Iris pigment epithelial cell (primary cell): ENCODE results near the gene TCF12.

Source experiments
- DNase-seq: peaks from one replicate; pipeline ENCODE4 v3.0.0-alpha.2; 2011; ENCODE audit warnings: low read depth

The TCF12 gene

DNA sequence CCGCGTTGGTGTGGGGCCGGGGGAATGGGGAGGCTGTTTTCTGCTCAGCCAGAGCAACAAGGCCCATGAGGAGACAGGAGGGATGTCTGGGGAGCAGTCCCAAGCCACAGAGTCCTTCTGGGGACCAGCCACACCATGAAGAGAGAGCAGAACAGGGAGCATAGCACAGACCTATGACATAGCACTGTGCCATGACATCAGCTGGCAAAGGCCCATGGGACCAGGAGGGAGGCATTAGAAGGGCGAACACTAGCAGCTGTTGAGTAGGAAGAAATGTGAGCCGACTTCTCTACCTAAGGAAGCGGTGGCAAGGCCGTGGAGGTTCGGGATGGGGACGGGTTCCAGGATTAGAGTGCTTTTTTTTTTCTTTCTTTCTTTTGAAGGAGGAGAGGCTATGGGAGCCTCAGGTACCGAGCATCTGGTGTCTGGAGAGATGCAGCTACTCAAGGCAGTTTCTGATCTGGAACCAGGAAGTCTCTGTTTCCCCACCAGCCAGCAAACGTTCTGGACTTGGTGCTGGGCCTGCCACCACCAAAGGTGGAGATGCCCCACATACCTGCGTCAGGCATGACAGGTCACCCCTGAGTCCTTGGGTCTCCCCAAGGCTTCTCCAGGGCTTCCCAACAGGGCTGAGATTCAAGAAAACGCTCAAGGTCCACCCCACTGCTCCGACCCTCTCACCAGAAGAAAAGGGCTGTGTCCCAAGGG is 380.6 kb downstream of the TCF12 start:
- no peak for DNase-seq

DNA sequence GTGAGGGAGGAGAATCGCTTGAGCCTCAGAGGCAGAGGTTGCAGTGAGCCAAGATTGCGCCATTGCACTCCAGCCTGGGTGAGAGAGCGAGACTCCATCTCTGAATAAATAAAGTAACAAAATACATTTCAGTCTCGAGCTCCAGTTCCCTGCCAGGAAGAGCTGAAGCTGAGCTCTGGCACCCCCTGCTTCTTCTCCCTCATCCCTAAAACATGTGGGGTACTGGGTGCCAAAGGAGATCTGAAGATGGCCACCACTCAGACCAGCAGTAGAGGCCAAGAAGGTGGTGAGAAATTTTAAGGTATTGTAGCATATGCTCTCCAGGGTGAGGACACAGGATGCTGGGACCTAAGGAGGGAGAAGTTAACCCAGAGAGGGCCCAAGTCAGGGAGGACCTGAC is 382.9 kb downstream of the TCF12 start:
- no peak for DNase-seq

DNA sequence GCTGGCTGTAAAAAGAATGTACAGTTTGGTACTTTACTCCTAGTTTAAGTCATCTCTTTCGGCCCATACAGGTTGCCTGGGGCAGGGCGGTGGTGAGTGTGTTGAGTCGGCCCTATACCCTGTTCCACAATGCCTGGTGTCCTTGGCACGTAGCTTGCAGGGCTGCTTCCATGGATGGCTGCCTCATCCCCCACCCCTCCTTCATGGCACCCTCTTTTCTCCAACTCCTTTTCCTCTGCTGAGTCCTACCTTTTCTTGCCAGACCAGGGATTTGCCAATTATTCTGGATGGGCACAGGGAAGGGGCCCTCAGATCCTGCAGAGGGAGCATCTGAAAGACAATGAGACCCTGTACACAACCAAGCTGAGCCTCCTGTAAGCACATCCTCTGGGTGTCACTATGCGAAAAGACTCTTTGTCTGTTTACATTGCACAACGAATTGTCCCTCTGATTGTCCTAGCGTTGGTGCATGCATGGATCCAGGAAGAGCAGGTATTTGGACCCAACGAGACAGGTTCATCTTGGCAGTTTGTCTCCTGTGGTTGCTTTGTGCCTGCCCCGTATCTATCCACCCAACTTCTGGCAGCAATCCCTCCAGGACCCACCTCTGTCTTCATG is 384.3 kb downstream of the TCF12 start:
- DNase-seq, result no peak

DNA sequence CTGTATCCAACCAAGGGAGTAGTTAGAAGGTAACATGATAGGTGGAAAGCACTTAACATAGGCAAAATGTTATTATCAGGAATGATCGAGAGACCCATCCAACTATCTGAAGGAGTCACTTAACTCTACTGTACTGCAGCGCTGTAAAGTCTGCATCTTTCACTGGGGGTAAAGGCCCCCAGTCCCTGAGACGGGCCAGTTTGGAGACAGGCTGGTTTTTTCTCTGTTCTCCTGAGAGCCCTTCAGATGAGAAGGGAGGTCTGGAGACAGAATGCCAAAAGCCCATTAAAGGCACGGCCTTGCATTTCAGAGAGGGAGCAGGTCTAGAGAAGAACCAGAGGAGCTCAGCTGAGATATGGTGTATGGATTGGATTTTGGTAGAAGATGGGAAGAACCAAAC is 386.6 kb downstream of the TCF12 start:
- DNase-seq, result no peak

DNA sequence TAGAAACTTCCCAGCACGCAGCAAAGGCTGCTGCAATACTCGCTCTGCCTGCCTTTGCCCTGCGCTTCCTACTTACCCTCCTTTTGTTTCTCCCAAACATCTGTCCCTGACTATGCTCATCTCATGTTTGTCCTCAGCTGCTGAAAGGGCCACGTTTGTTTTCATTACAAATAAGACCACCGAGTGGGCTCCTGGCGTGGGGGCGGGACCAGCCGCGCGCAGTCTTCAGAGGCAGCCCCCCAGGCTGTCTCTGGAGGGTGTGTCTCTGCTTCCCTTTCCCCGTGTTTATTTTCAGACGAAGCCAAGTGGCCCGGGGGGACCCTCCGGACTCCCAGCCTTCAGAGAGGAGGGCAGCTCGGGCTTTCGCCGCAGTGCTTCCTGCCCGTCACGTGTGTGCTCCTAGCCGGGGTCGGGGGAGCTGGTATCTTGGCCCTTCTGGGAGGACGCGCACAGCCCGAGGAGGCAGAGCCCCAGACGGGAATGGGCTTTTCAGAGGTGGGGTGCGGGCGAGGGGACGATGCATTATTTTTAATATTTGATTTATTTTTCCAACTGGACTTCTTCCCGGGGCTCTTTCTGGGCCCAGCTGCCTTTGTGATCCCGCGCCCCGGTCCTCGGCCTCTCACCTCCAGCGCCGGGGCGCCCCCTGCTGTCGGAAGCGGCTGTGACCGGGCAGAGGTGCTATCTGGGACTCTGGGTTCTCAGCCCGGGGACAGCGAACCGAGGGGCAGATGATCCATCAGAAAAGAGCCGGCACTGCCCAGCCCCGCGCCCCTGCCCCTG is 387.9 kb downstream of the TCF12 start:
- DNase-seq, result peak; percentile 56

DNA sequence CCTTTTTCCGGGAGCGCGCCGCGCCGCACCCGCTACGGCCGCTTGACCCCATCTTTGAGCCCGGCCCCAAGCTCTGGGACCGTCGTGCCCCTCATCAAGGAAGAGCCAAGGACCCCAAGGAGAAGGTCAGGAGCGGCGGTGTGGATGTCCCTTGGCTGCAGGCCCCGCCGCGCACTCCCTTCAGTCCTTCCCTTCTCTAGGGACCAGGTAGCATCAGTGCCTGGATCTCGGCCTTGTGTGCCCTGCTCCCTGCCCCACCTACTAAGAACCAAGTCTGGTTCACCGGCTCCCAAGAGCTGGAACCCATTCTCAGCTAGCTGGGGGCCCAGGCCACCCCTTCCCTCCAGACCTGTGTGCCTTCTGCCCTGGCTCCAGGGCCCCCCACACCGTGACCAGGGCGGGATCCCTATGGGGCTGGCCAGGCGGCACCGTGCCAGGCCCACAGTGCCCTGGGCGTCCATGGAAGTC is 388.5 kb downstream of the TCF12 start:
- no peak for DNase-seq

DNA sequence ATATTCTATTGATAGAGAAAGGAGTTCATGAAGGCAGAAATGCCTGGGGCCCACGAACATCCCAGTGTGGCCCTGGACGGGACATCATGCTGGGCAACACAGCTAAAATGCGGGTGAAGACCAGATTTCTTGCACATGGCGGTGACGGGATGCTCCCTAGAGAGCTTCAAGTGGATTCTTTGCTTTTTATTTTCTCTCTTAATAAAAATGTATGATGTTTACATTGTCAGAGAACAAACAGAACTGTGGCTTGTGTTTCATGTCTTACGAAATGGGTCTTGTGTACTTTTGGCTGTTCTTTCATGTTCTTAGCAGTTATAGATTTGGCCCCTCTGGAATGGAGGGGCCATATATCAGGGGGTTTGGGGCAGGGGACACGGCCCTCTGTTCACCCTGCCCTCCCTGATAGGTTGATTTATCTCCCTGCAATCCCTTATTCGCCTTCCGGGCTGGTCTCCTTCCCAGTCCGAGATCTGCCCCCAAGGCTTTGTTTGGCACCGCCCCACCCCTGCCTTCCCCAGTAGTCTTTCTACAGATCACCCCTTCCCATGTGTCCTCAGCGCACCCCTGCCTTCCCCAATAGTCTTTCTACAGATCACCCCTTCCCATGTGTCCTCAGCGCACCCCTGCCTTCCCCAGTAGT is 389.2 kb downstream of the TCF12 start:
- no peak for DNase-seq

DNA sequence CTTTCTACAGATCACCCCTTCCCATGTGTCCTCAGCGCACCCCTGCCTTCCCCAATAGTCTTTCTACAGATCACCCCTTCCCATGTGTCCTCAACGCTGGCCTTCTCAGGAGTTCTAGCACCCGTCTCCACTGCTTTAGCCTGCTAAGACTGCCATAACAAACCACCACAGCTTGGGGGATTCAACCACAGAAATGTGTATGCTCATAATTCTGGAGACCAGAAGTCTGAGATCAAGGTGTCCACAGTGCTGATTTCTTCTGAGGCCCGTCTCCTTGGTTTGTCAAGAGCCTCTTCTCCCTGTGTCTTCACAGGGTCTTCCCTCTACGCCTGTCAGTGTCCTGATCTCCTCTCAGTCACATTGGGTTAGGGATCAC is 389.7 kb downstream of the TCF12 start:
- DNase-seq, result no peak

DNA sequence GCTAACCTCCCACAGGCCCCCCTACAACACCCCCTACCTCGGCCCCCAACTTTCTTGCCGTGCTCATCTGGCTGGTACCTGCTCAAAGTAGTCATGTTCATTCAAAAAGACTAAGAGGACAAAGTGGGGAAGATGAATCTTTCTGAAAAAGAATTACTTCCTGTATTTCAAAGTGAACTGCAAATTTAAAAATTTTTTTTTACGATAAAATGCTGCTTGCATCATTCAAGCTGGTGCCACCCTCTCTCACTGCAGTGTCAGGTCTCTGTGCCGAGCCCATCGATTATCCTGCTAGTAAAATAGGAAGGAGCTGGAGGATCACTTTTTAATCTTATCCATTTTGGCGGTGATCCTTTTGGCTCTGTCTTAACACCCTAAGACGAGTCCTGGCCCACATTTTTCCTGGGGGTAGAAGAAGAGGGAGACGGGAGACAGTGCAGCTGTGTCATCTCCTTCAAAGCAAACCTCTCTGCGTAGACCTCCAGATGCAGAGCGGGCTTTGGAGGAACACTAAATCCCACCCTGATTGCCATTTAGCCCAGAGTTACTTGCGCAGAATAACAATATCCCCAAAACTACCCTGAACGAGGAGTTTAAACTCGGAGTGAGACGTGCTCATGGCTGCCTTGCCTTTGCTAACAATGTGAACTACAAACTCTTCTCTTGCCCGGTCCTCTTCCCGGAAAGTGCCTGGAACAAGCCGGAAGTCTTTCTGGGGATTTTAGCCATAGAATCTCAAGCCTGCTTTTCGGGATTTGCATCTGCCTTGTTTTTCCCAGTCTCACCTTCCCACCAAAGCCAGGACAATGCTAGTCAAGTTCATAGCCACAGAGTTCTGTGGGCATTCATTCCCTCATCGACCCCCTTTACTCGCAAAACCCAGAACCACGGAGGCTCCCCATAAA is 391.7 kb downstream of the TCF12 start:
- no peak for DNase-seq

DNA sequence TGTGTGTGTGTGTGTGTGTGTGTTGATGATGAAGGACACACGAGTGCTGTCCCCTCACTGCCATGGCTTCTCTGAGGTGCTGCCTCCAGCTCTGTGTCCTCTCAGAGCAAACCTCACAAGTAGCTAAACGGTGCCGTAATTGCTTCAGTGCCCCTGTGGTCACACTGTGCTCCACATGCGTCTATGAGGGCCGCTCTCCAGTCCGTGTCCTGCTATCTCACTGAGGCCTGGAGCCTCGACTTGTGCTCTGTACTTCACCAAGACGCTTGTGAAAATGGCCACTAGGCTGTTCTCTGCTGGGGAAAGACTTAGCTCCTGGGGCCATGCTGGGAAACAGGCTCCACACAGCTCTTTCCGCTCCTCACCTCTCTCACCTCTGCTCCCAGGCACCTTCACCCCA is 392.4 kb downstream of the TCF12 start:
- DNase-seq, result no peak

DNA sequence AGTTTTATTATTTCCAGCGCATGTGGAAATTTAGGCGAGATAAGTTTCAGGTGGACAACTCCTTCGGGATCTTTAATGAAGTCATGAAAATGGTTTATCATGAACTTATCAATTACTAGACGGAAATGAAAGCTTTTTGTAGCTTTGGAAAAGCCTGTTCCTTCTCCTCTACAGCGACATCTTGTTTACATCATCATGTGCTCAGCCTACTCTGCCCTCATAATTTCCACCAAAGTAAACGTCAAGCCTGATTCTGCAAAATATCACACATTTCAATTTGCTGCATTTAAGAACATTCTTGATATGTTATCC is 393.5 kb downstream of the TCF12 start:
- no peak for DNase-seq

DNA sequence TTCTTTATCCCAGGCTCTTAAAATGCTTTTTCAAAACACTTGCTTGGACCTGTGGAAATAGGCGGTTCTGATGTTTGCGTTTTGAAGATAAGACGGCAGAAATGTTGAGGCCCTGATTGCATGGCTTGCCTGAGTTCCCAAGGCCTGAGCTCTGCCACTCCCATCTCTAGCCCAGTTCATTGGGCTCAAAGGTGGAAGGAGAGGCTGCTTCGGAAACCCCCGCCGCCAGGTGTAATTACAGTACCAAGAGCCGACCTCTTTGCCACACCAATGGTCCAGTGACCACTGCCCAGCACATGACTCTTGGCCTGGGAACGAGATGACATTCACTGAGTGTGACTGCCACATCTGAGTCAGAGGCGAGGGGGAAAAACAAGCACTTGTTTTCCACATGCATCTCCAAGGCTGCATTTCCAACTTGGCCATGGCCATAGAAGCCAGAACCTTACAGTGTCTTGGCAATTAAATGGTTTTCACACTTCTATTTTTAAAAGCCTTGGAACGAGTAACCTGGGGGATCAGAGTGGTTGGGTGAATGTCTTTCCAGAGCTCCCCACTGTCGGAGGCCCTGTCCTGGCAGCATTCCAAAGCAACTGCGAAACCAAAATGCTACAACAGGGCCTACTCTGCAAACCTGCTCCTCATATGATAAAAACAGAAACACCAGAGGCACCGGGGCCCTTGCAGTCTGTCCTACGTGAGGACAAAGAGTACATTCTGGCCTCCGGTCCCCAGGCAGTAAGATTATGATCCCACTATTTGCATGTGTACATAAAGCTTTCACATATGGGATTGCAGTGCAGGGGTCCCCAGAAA is 394.1 kb downstream of the TCF12 start:
- no peak for DNase-seq

DNA sequence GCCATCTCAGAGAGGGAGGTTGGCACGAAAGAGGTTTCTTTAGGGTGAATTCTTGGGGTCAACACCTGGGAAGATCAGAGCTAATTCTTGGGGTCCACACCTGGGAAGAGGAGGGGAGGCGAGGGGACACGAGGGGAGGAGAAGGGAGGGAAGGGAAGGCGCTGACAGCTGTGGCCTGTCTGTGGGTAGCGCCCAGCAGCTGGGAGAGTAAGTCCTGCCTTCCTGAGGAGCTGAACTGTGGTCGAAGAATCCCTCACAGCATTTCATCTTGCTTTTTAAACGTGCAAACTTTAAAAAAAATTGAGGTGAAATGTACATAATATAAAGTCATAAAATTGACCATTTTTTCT is 394.7 kb downstream of the TCF12 start:
- DNase-seq, result no peak

DNA sequence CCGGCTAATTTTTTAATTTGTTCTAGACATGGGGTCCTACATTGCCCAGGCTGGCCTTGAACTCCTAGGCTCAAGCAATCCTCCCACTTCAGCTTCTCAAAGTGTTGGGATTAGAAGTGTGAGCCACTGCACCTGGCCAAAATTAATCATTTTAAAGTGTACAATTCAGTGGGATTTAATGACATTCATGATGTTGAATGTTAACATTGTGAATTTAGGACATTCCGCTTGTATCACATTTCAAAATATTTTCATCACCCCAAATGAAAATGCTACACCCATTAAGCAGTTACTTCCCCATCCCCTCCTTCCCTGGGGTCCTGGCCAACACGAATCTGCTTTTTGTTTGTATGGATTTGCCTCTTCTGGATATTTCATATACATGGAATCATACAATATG is 395.8 kb downstream of the TCF12 start:
- DNase-seq, result no peak

DNA sequence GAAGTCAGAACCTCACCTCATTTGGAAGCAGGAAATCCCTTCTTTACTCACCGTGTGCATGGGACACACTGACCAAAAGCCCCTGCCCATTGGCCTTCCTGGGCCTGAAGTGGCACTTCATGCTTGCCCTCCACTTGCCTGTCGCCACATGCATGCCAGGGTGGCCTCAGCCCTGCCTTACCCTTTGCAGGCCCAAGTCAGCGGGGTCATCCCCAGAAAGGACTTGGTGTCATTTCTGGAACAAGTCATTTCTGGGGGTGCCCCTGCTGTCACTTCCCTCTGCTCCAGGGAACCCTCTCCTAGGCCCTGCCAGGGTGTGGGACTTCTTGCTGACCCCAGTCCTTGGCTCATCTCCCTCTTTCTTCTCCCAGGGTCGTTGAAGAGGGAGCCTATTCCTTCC is 398.0 kb downstream of the TCF12 start:
- no peak for DNase-seq

DNA sequence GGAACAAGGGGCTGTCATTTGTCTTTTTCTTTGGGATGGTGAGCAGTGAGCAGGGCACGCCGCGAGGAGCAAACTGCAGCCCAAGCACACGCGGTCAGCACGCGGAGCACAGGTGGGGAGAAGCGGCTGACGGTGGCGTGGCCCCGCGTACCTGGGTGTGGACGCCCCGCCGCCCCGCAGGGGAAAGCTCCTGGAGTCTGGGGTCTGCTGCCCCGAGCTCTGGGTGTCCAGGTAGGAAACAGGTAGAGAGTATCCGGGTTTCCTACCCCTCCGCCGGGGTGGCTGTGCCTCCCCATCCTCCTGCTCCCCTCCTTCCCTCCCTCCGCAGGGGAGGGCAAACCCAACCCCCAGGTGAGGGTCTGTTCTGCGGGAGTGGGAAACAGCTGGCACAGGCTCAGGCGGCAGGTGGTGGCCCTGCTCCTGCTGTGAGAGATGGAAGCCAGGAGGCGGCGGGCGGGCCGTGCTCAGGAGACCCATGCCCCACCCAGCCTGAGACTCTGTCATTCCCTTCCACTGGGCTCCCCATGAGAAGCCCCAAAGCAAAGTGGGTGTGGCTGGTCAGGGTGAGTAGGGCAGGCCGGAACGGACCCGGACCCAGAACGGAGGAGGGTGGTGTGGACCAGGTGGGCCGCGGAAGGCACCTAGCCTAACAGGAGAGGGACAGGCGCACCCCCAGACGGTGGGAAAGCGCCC is 400.9 kb downstream of the TCF12 start:
- DNase-seq, result no peak

DNA sequence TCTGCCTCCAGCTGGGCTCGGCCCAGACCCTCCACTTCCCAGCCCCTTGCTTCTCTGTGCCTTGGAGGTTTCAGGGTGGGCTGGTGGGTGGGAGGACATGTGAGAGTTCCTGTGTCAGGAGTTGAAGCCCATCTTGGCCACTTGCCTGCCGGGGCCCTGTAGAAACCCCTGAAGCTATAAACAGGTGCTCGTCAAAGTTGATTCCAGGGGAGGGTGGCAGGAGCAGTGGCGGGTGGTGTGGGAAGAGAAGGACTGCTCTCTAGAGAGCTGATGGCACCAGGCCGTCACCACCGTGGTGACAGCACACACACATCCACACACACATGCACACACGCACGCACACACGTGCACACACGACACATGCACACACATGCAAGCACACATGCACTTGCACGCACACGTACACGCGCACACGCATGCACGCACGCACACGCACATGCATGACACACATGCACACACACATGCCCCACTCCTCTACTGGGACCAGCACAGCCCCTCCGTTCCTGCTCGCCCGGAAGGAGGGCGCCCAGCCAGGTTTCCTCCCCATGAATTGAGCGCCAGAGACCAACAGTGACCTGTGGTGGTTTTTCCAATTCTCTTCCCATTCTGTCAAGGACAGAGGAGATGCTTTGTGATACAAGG is 401.6 kb downstream of the TCF12 start:
- DNase-seq, result no peak

DNA sequence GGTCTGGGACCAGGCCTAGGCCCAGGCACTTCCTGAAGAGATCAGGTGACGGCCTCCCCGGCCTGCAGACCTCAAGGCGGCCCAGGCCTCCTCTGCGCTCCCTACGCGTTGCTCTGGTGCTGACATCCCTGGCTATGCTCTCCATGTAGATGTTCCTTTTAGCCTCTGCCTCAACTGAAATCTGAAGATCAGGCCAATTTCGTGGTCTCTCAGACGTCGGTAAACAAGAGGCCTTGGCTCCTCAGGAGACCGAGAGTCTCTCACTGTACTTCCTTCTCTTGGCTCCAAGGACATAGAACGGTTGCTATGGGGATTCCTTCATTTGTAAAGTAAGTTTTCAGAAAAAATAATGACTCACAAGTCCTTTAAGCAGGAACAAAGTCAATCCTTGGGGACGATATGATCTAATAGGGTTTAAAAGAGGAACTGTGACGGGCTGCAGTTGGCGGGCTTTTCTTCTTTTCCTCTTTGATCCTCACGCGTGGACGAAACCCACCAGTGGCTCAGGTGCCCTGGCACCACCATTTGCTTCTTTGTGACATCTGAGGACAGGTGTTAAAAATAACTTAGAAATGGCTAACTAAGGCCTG is 402.3 kb downstream of the TCF12 start:
- peak; percentile 72 for DNase-seq

DNA sequence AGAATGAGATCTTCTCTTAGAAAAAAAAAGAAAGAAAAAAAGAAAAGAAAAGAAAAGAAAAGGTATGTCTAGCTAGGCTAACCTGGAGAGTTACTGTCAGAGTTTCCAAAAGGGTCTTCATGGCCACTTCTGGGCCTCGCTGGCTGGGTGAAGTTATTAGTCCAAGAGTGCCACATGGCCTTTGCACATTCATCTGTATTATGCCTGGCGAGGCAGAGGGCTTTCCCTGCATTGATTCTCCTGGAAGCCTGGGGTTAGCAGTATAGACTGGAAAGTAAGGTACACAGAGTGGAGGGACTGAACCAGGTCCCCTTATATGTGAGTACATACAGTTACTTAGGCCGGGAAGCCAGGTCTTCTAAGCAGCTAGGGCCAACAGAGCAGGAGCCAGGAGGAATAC is 403.0 kb downstream of the TCF12 start:
- DNase-seq, result no peak
